HG03066 (cell line): ENCODE measurements around the gene B4GAT1.

Experiments
- ATAC-seq: cut with Tn5 transposase; IDR thresholded peaks from one replicate; pipeline ENCODE4 v1.9.1; 2021; ENCODE audit warnings: low read depth; ENCODE audit not compliant: unreplicated experiment

B4GAT1 gene

DNA sequence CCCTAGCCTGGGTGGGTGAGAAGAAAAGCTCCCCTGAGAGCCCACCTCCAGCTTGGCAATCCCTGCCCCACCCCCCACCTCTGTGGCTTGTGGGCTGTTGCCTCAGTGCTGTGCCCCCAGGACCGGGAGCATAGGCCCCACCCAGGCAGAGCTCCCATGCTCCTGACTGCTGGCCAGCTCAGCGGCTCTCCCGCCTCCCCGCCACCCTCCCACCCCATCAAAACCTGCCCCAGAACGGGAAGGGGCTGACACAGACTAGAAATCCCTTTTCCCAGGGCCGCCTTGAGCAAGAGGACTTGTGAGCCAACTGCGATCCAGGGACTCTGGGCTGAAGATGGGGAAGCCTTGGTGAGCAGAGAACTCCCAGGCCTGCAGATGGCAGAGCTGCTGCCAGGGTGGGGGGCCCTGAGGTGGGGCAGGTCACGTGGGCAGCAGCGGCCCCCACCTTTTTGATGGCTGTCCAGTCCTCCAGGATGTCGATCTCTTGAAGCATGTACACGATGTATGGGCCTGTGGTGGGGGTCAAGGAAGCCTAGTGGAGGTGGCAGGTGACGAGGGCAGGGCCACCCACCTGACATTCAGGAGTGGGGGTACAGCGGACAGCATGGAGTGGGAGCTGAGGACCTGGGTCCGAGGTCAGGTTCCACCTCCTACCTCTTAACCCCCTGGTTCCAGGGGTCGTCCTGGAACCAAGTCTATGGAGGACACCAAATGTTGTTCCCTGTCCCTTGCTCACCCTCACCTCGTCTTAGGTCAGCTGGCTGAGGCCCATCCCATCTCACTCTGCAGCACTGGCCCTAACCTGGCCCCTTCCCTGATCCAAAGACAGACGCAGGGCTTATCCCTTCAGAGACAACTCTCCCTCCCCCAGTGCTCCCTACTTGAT lies 8.9 kb downstream of the B4GAT1 start:
- no peak for ATAC-seq

DNA sequence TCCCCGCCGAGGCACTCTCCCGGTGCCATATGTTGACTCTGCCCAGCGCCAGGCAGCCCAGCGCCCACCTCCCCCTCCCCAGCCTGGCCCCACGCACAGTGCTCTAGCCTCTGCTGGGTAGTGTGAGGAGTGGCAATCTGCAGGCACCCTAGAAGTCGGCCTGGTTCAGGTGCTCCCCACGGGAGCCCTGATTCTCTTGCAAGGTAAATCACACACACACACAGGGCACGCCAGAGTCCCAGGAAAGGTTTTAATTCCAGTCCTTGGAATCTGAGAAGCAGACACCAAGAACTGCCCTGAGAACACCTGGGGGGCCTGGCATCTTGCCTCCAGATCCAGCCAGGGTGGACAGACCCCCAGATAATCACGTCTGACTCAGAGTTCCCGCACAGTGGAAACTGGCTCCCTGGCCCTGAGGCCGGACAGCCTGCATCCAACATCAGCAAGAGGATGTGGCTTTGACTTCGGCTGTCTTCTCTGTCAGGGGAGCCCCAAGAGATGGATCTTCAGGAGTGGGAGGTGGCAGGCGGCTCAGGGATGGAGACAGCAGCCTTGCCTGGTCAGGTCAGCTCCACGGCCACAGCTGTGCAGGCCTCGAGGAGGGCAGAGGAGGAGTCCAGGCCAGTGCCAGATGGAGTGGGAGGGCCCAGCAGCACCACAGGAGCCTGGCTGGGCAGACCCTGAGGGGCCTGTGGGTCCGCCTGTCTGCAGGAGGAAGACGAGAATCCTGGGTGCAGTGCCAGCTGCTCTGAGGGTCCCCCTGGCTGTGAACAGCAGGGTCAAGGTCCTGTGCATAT lies 10.1 kb downstream of the B4GAT1 start:
- ATAC-seq, result no peak

DNA sequence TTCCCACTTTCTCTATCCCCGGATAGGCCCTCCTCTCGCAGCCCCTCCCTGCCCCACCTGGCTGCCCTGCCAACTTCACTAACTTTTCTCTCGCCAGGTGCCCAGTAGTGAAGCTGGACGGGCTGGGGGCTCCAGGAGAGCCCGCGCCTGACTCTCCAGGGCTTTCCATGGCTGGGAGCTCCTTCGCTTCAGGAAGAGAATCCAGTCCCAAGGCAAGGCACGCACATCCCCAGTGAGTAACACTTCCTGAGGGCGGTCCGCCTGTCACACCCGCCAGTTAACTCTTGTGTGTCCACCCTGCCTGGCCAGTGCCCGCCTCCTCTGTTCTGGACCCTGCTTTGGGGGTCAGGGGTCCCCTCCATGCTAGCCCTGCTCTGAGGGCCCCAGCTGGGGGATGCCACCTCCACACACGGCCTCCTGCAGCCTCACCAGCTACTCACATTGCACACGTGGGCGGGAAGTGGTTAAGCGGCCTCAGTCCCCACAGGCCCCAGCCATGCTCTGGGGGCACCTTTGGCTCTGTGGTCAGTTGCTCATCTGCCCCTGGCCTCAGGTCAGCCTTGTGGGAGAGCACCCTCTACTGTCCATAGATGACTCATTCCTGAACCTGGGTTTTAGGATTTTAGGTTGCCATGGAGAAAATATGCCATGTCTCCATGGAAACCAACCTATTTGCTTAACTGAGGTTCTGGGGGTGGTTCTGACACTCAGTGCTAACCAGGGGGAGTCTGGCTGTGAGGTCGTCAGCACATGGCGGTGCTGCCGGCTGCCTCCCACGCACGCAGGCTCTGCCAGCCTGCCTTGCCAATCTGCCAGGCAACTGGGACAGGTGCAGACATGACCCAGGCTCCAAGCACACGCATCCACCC lies 11.0 kb downstream of the B4GAT1 start, which contains the start of gene RIN1:
TSS of gene RIN1 (minus strand) at position 201 of the 869 bp plus-strand sequence. CDS start at position 169, 32 bp downstream.
- ATAC-seq, result peak; percentile 67

DNA sequence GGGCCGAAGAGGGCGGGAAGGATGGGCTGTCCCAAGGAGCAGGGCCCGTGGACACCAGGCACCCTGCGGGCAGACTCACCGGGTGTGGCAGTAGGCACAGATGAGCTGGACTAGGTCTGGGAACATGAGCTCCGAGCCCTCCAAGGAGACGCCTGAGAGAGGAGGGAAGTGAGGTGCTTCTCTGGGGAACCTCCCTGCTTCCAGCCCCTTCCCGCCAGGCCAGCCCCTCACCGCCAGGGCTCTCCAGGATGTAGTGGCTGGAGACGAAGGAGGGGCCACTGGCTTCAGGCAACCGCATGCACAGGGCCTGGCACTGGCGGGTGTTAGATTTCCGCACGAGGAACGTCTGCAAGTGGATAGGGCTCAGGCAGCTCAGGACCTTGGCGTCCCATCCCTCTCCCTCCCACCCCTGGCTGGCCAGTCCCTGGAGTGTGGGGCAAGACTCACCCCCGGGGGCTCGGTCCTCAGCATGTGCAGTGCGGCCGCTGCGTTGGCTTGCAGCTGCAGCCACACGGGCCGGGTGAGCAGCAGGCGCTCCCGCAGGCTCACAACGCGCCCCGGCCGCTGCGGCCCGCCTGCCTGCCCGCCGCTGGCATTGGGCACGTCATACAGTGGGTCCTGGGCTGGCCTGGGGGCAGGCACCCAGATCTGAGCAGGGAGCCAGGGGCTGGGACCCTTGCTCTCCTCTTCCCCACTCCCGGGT lies 11.7 kb downstream of the B4GAT1 start:
- no peak for ATAC-seq

DNA sequence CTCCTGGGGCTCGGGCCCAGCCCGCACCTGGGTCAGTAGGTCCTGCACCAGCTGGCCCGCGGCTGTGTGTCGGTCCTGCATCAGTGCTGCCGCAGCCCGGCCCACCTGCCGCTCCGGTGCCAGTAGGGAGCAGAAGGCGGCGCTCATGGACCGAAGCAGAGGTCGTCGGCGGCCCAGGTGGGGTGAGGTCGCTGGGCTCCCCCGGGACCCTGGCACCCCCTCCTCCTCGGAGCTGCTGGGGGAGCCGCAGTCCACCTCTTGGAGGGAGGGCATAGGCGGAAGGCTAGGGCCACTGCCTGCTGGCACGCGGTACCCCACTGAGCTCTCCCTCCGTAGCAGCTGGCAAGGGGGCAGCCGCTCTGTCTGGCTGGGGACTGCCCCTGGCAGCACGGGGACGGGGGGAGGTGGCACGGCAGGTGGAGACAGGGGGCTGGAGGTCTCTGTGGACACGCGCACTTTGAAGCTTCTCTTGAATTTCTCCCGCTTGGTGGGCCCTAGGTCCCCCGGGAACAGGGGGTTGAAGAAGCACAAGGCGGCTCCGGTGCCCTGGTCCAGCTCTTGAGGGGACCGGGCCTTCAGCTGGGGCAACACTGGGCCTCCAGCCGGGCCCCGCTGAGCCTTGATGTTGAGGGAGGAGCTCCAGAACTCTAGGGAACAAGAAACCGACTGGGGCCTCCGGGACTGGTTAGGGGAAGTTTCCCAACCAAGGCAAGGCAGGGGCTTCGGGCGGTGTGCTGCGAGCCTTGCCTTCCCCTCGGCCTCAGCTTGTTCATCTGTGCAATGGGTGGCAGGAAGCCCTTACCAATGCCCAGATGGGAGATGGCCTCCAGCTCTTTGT lies 12.6 kb downstream of the B4GAT1 start:
- no peak for ATAC-seq

DNA sequence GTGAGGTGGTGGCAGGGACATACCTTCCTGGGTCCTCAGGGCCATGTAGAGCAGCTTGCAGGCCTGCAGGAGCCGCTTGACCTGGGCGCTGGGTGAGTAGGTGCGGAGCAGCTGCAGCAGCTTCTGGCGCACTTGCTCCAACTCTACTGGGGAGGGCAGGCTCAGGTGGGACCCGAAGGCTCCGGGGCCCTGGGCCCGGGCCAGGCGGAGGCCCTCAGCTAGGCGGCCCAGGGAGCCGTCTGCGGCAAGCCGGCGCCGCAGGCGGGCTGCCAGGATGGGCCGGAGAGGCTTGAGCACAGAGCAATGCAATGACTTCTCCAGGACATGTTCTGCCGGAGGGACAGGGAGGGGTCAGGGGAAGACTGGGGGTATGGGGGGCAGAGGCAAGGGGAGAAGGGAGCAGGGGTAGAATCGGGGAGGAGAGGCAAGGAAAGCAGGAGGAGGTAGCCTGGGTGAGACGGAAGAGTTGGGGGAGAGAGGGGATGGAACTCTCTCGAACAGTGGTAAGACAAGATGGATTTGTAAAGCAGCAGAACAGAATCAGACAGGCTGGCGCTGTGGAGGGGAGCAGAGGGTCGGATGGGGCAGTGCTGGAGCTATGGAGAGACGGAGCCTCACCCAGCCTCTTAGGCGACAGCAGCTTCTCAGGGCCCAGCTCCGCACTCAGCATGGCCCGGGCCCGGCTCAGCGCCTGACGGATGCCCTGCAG lies 13.4 kb downstream of the B4GAT1 start:
- ATAC-seq, result no peak

DNA sequence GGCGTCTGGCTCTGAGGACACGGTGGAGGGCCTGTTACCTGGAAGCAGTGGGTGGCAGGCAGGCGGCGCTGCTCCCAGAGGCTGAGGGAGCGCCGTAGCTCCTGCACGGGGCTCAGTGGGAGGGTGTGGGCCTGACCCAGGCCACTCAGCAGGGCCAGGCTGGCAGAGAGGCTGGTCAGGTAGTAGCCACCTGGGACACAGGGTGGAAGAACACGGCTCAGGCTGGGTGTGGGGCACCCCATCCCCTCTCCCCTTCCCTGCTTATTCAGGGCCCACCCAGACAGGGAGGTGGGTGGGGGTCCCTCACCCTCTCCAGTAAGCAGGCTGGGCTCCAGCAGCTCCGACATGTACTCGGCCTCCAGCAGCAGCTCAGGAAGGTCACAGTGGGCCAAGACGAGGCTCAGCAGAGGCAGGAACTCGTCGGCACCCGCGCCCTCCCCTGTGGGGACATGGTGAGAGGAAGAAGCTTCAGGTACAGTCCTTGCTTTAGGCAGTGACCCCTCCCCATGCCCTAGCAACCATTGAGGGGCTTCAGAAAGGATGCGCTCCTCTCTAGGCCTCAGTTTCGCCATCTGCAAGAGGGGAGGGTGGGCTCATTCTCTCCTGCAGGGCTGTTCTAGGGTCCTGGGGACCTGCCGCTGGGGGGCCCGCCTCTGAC lies 14.1 kb downstream of the B4GAT1 start:
- no peak for ATAC-seq

DNA sequence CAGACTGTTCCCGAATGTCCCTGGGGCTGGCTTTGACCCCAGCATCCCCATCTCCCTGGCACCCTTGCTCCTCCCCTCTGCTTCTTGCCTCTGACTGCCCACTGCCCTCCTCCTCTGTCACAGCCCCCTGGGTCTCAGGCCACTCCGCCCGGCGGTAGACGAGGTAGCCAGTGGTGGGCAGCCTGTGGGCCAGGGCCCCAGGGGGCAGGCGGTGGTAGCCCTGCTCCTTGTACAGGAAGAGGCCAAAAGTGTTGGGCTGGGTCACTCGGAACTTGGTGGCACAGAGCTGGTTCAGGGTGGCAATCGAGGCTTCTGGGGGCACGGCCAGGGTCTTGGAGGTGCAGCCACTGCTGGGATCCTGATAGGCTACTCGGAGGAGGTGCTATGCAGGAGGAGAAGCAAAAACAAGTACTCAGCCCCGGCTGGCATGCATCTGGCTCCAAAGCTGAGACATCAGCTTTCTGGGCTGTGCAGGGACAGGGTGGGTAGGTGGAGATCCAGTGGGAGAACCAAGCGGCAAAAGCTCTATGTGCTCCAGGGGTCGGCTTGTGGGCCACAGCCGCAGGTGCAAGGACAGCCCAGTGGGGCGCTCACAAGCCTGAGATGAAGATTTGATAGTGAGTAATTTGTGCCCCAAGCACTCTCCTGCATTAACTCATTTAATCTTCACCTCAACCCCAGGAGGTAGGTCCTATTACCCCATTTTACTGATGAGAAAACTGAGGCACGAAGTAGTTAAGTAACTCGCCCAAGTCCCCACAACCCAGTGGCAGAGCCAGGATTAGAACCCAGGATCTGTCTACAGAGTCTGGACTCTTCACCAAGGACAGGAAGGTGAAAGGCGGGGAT lies 14.8 kb downstream of the B4GAT1 start:
- no peak for ATAC-seq

DNA sequence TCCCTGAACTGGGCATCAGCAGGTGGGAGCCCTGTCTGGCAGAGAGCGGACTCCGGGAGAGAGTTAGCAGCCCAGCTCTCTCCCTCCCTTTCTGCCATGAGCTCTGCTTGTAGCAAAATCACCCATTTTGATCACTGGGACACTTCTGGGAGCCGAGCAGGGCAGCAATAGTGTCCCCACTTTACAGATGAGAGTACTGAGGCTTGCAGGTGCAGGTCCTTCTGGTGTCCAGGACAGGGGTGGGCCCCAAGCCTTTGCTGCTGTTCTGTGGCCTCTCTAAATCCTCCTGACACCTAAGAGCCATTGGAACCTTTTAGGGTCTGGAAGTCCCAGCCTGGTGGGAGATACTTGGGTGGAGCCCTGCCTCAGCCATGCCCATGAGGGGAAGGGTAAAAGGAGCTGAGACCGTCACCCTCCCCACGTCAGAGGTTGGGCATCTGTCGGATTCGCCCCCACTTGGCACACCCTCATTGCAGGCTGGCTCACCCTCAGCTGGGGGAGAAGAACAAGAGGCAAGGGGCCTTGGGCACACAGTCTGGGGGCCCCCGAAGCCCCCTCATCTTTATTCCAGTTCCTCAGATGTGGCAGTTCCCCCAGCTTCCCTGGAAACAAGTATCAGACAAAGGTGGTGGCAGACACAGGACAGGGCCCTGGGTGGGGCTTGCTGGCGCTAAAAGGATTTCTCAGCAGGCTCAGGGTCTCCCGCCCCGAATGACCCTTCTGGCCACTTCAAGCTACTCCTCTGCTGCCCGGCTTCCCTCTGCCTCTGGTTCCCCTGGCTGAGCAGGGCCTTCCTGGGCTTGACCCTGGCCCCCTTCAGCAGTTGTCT lies 15.7 kb downstream of the B4GAT1 start:
- ATAC-seq, result no peak

DNA sequence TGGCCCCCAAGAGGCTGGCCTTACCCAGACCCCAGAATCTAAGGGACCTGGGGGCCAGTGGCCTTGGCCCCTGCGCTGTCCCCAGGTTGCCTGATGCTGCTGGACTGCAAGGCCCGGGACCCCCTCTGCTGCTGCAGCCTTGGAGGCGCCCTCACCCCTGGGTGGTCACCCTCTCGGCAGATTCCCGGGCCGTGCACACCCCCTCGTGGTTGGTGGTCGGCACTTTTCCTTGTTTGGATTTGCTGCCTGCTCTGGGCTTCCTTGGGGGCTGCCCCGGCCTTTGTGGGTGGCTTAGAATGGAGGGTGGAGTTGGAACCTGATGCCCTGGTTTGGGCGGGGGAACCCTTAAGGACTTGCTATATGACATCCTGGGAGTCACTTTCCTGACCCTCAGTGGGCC lies 16.5 kb downstream of the B4GAT1 start:
- ATAC-seq, result no peak

DNA sequence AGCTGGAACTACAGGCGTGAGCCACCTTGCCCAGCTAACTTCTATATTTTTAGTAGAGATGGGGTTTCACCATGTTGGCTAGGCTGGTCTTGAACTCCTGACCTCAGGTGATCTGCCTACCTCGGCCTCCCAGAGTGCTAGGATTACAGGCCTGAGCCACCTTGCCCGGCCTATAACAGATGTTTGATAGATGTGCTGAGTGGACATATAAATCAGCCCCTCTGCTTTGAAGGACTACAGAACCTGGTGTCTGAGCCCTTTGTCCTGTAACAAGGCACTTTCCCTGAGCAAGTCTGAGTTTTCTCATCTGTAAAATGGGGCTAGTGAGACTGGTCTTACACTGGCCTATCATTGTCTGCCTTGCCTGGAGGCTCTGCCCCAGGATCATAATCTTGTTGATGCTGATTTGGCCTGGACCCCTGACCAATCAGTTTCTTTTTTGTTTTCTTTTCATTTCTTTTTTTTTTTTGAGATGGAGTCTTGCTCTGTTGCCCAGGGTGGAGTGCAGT lies 18.2 kb downstream of the B4GAT1 start:
- no peak for ATAC-seq

DNA sequence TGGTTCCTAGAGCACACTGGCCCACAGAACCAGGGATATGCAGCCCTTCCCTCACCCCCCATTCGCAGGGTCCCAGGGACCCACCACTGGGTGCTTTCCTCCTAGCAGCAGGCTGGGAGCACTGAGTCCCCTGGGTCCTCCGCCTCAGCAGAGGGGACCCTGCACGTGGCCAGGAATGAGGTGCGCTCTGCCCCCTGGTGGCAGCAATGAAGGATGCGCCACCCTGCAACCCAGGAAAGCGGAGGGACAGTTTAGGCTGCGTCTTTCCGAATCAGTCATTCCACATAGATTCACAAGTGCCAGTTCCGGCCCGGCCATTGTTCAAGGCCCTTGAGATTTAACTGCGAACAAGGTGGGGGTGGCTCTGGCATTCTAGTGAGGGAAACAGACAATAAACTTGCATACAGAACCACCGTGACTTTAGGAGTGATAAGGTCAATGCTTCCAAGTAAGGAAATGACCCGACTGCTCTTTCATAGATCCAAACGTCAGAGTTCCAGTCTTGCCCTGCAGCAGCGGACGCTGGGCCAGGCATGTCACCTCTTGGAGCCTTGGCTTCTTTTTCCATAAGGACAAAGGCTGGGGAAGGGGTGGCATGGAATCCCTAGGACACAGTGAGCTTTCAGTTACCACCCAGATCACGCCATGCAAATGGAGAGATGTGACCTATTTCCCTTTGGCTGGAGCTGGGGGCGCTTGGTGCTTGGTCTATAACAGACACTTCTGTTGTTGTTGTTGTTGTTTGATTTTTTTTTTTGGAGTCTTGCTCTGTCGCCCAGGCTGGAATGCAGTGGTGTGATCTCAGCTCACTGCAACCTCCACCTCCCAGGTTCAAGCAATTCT lies 18.9 kb downstream of the B4GAT1 start:
- peak; percentile 56 for ATAC-seq

DNA sequence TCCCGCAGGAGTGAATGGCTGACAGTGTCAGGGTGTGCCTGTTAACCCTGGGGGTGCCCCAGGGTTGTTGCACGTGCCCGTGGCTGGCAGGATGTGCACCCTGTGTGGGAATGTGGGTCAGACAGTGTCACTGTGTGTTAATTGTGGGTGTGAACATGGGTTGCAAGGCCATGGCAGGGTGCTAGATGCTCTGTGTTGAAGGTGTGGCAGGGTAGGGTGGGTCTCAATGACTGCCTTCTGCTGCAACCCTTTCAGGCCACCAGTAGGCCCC lies 19.5 kb downstream of the B4GAT1 start:
- ATAC-seq, result no peak

DNA sequence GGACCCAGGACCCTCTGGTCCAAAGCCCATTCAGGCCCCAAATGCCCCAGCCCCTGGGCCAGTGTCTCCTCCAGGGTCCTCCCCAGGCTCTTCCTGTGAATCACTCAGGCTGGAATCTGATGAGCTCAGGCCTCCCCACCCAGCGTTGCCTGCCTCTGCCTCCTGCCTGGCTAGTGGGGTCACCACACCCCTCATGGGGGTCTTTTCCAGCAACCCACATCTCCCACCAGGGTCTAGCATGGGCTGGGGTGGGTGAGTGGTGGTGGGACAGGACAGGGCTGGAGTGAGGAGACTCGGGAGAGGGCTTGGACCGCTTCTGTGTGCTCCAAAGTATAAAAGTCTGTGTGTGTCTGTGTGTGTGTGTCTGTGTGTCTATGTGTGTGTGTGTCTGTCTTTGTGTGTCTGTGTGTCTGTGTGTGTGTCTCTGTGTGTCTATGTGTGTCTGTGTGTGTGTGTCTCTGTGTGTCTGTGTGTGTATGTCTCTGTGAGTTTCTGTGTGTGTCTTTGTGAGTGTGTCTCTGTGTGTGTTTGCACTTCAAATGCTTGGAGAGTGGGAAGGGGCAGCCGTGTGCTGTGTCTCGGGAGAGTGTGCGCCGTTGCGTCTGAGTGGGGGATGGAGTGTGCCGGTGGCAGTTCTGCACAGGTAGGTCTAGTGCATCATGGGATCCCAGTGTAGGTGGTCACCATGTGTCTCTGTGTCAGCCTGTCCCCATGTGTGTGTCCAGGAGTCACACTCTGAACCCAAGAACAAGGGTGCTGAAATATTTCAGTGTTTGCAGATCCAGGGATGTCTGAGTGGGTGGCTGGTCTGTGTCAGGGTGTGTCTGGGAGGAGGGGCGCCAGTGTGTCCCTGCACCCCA lies 20.0 kb downstream of the B4GAT1 start:
- no peak for ATAC-seq
